ENCODE measurements around the gene CUL4A.

DNA sequence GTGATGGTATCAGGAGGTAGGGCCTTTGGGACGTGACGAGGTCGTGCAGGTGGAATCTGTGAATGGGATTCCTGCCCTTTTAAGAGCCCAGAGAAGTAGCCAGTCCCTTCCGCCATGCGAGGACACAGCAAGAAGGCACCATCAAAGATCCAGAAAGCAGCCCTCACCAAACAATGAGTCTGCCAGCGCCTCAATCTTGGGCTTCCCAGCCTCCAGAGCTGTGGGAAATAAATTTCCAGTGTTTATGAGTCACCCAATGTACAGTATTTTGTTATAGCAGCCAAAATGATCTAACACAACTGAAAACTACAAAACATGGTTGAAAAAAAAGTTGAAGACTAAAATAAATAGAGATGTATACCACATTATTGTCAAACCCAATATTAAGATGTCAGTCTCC, 70.7 kb downstream of the CUL4A start:
- TF ChIP-seq, protein P1, sequence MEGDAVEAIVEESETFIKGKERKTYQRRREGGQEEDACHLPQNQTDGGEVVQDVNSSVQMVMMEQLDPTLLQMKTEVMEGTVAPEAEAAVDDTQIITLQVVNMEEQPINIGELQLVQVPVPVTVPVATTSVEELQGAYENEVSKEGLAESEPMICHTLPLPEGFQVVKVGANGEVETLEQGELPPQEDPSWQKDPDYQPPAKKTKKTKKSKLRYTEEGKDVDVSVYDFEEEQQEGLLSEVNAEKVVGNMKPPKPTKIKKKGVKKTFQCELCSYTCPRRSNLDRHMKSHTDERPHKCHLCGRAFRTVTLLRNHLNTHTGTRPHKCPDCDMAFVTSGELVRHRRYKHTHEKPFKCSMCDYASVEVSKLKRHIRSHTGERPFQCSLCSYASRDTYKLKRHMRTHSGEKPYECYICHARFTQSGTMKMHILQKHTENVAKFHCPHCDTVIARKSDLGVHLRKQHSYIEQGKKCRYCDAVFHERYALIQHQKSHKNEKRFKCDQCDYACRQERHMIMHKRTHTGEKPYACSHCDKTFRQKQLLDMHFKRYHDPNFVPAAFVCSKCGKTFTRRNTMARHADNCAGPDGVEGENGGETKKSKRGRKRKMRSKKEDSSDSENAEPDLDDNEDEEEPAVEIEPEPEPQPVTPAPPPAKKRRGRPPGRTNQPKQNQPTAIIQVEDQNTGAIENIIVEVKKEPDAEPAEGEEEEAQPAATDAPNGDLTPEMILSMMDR (IDR thresholded peaks at IDR 0.05; ENCODE audit: poor library complexity, severe bottlenecking): no peak
- TF ChIP-seq REST (IDR thresholded peaks at IDR 0.05; ENCODE audit: borderline replicate concordance): no peak
- no peak for TF ChIP-seq EZH2 (IDR thresholded peaks at IDR 0.05; ENCODE audit: borderline replicate concordance, insufficient read depth, low read length, poor library complexity, severe bottlenecking)
- no peak for TF ChIP-seq RAD21 (conservative IDR thresholded peaks at IDR 0.05)
- no peak for TF ChIP-seq MXI1 (conservative IDR thresholded peaks at IDR 0.05; ENCODE audit: poor library complexity, severe bottlenecking)
- TF ChIP-seq POLR2AphosphoS5 (IDR thresholded peaks at IDR 0.05): no peak
- TF ChIP-seq SMC3 (conservative IDR thresholded peaks at IDR 0.05; ENCODE audit: poor library complexity): no peak
